Measurements from ENCODE around the gene NAA30.

DNA sequence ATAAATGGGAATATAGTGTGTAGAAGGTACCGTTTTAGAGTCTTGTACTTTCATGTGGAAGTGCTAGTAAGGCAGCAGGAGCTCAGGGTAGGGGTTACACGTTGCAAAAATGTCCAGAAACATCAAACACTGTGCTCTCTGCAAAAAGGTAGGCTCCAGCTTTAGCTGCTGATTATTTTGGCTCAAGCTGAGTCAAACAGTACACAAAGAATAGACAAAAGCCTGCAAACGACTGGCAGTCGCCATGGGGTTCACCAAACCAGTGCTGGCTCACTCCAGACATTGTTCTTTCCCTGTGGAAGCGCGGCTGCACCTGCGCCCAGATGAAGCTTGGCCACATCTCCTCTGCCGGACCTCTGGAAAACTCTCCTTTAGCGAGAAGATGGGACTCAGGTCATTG, 45.3 kb upstream of the NAA30 start:
- TF ChIP-seq, protein P1, sequence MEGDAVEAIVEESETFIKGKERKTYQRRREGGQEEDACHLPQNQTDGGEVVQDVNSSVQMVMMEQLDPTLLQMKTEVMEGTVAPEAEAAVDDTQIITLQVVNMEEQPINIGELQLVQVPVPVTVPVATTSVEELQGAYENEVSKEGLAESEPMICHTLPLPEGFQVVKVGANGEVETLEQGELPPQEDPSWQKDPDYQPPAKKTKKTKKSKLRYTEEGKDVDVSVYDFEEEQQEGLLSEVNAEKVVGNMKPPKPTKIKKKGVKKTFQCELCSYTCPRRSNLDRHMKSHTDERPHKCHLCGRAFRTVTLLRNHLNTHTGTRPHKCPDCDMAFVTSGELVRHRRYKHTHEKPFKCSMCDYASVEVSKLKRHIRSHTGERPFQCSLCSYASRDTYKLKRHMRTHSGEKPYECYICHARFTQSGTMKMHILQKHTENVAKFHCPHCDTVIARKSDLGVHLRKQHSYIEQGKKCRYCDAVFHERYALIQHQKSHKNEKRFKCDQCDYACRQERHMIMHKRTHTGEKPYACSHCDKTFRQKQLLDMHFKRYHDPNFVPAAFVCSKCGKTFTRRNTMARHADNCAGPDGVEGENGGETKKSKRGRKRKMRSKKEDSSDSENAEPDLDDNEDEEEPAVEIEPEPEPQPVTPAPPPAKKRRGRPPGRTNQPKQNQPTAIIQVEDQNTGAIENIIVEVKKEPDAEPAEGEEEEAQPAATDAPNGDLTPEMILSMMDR (IDR thresholded peaks at IDR 0.05; ENCODE audit: insufficient read depth, low read depth, low read length): no peak
- TF ChIP-seq EZH2 (IDR thresholded peaks at IDR 0.05; ENCODE audit: insufficient read depth, low read length): no peak

Data from astrocyte (in vitro differentiated cells and primary cell).